HG03159 (cell line): ENCODE data around the gene RNPS1.
"Not testable (repeated sequence)": the region's sequence is repeated elsewhere in the genome, so short reads cannot be mapped to it uniquely, and the experiment has no call there.

Experiments used
- ATAC-seq: cut with Tn5 transposase; IDR thresholded peaks from one replicate; pipeline ENCODE4 v1.9.1; 2021; ENCODE audit warnings: mild to moderate bottlenecking, moderate library complexity; ENCODE audit not compliant: unreplicated experiment

RNPS1 gene

GRCh38 chr16:2258530-2258929 lies 9.4 kb downstream of the RNPS1 start:
- ATAC-seq = not testable (repeated sequence)

- ATAC-seq = no peak
These were observed 10.2 kb downstream of the RNPS1 start for GRCh38 chr16:2257726-2258125.

- no peak for ATAC-seq
These were observed 11.3 kb downstream of the RNPS1 start for GRCh38 chr16:2256531-2257140.

- ATAC-seq = no peak
These were observed 14.6 kb downstream of the RNPS1 start for GRCh38 chr16:2253293-2253692.

- no peak for ATAC-seq
These were observed 15.1 kb downstream of the RNPS1 start for GRCh38 chr16:2252806-2253148.

DNA sequence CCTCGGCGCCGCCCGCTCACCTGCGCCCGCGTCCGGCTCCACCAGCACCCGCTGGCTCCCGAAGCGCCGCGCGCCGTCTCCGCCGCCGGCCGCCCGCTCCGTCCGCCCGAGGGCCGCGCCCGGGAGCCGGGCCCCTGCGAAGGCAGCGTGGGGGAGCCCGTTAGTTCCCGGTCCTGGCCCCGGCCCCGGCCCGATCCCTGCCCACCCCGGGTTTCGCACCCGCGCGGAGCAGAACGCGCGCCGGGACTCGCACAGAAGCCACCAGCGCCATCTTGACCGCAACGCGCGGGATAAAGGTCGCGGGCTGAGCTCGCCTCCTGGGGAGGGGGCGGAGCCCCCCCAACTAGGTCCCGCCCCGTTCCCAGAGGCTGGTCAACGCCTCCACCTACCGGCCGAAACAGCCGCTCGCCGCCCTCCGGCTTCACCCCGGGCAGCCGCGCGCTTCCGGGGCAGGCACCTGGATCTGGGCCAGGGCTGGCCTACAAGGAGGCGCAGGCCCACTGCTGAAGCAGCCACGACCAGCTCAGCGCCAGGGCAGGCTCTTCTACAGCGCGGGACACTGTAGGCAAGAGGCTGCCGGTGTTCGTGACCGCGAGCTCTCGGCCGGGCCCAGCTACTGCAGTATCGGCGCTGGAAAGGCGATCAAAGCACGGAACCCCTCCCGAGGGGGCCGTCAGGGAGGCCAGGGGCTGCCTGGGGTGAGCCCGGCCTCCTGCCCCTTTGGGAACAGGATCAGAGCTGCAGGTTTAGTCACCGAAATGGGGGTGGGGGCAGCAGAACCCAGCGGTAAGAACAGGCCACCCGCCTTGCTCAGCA lies 16.4 kb downstream of the RNPS1 start, which contains the start of gene ECI1:
Gene ECI1, minus strand, starts transcription at position 292 of the 816 bp plus-strand sequence. Its CDS starts 21 bp downstream, at position 271.
- peak; percentile 80 for ATAC-seq

DNA sequence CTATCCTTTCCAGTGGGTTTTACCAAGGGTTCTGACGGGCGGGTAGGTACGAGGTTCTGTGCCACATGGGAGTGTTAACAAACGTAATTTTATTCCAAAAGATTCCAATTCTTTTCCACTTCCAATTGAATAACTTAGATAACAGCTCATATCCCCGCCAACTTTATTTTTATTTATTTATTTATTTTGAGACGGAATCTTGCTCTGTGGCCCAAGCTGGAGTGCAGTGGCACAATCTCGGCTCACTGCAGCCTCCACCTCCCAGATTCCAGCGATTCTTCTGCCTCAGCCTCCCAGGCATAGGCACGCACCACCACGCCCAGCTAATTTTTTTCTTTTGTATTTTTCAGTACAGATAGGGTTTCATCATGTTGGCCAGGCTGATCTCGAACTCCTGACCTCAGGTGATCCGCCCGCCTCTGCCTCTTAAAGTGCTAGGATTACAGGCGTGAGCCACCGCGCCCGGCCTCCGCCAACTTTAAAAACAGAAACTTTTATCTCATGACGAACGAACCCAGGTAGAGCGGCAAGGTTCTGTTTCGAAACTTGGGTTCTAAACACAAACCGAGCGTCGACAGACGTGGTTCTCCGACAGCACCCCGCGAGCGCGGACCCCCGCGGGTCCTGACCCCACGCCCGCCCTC lies 17.2 kb downstream of the RNPS1 start:
- ATAC-seq = no peak

- no peak for ATAC-seq
These were observed 21.5 kb downstream of the RNPS1 start for GRCh38 chr16:2246301-2246885.

DNA sequence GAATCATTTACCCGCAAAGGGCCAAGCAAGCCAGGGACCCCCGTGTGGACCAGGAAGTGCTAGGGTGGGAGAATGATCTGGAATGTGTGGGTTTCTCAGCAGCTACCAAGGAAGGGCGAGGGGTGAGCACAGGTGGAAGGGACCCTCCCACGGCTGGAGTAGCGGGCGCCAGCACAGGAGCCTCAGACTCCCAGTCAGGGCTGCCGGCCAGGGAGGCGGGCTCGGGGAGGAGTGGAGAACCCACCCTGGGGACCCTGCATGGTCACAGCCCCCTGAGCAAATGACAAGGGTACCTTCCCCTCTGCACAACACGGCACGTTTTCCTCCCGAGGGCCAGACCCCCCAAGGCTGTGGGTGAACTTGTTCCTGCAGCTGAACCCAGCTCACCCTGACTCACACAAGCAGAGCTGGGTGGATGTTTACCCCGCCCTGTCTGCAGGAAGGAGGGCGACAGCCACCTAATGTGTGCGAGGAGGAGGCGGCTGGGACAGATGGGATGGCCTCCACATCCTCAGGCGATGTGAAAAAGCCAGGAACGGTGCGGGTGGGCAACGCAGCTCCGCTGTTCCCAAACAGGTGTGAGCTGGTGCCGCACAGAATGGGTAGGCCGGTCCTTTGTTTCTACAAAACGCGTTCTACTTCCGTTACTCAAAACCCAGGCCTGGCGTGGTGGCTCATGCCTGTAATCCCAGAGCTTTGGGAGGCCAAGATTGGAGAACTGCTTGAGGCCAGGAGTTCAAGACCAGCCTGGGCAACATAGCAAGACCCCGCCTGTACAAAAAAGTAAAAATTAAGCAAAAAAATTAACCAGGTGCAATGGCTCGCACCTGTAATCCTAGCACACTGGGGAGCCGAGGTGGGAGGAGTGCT lies 22.8 kb downstream of the RNPS1 start:
- no peak for ATAC-seq

DNA sequence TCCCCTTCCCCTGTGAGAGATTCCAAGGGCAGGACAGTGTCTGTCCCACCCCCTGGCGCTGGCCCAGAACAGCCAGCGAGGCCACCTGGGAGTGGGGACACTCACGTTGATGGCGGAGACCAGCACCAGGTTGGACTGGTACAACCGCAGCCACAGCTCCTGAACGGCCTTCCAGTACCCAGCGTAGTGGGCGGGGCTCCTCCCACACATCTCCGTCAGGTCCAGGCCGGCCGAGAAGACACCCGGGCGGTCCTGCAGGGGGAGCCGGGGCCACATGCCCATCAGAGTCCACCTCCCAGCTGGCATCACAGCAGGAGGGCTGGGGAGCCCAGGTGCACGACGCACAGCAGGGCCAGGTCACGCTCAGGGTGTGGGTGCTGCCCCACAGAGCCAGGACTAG lies 23.6 kb downstream of the RNPS1 start:
- no peak for ATAC-seq

GRCh38 chr16:2243781-2244180 lies 24.1 kb downstream of the RNPS1 start:
- ATAC-seq = no peak

DNA sequence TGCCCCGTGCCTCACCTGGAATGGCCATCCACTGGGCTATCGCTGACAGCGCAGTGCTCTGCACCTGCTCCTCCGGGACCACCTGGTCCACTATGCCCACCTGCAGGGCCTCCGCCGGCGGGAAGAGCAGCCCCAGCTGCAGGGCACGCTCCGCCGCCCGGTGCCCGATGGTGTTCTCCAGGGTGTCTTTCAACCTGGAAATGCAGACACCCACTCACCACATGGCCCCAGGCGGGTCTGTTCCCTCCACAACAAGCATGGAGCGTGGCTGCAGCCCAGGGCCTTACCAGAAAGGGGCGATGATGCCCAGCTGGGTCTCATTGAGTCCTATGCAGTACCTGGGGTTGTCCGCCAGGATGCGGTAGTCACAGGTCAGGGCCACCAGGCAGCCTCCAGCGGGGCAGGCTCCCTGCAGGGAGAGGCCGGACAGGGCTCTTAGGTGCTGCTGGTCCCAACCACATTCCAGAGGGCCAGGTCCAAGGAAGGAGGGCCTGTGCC lies 24.8 kb downstream of the RNPS1 start:
- ATAC-seq = no peak

DNA sequence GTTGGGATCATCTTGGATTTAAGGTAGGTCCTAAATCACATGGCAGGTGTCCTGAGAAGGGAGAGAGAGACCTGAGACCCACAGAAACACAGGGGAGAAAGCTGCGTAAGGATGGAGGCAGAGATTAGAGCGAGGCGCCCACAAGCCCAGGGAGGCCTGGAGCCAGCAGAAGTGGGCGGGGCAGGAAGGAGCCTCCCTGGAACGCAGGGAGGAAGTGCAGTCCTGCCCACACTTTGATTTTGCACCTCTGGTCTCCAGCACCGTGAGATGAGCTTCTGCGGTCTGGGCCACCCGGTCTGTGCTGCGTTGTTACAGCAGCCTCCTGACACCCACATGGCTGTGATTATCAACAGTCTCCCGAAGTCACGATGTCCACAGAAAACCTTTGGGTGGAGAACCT lies 25.3 kb downstream of the RNPS1 start:
- no peak for ATAC-seq

DNA sequence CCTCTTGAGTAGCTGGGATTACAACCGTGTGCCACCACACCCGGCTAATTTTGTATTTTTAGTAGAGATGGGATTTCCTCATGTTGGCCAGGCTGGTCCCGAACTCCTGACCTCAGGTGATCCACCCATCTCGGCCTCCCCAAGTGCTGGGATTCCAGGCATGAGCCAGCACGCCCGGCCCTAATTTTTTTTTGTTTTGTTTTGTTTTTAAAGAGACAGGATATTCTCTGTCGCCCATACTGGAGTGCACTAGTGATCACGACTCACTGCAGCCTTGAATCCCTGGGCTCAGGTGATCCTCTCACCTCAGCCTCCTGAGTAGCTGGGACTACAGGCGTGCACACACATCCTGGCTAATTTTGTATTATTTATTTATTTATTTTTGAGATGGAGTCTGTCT lies 27.6 kb downstream of the RNPS1 start:
- ATAC-seq = not testable (repeated sequence)

DNA sequence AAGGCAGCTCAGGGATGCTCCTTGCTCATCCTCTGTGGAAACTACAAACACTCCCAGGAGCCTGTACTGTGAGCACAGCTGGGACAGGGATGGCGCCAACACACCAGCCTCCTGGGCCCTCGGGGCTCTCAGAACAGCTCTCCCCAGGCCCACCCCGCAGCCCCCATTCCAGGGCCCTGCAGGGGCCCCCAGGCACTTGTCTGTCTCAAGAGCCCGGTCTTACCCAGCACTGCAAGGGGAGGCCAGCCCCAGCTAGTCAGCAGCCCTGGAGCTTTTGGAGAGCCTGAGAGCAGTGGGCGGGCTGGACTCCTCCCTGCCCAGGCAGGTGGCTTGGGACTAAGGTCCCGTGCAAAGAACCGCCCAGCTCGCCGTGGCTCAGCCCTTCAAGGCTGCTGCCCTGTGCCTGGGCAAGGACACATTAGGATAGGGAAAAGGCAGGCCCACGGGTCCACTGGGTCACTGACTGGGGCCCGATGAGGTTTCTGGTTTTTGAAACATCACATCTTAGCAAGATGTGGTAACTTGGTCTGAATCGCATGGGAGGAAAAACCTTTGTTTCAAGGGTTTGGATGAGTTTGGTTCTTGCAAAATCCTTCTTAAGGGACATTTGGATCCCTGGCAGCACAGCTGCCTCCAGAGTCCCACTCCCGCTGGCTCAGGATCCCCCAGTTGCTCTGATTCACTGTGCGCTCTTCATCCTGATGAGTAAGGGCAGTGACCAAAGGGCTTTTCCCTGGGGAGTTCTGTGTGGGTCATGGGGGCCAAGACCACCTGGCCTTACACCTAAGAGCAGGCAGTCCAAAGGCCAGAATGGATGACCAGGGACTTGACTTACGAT lies 28.9 kb downstream of the RNPS1 start:
- ATAC-seq = no peak

DNA sequence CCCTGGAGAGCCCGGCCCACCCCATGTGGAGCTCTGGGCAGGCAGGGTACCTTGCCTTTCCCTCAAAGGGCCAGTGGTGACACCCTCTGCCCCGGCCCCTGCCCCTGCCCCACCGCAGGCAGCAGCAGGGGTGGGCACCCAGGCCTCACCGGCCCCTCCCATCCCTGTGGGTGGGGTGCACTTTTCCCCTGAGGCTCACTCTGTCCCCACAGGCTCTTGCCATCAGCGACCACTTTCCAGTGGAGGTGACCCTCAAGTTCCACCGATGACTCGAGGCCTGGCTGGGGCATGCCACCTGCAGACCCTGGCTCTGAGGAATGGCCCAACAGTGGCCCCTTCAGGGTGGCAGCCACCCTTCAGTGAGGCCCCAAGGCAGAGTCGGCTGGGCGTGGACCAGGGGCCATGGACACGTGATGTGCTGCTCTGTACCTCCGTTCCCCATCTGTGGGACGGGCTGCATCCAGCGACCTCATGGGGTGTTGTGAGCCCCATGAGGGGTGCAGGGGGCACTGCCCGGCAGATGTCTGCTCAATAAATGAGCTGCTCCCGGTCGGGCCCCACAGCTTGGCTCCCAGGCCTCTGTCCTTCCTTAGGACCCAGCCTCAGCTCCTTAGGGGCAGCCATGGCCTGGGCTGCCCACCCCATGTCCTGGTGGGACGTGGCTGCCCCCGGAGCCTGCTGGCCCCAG lies 29.6 kb downstream of the RNPS1 start:
- no peak for ATAC-seq

DNA sequence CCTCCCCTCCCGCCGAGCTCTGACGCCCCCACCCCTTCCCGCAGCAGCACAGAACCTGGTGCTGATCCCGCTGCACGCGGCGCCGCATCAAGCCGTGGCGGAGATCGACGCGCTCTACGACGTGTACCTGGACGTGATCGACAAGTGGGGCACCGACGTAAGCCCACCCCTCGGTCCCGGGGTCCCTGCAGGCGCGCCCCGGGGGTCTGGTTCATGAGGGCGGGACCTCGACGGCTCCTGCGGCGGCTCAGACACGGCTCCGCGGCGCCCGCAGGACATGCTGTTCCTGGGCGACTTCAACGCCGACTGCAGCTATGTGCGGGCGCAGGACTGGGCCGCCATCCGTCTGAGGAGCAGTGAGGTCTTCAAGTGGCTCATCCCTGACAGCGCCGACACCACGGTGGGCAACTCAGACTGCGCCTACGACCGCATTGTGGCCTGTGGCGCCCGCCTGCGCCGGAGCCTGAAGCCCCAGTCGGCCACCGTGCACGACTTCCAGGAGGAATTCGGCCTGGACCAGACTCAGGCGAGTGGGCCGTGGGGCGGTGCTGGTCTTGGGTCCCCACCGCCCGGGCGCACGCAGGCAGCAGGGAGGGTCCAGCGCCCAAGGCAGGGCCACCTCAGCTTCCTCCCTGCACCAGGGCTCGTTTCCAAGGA lies 30.3 kb downstream of the RNPS1 start:
- ATAC-seq = no peak

GRCh38 chr16:2237102-2237482 lies 30.8 kb downstream of the RNPS1 start:
- no peak for ATAC-seq
